ENCODE results near the gene CHCHD5. TPM values are rescaled to one million over a fixed set of nuclear protein-coding genes. Genes with fewer than 3 reads are reported as not detected.

The CHCHD5 gene
- total and polyA plus RNA-seq, 2 of the 8 experiments (the other 6 are each of a cell fraction or from before 2014, with no cell fraction given): 27.2 to 71.5 TPM

DNA sequence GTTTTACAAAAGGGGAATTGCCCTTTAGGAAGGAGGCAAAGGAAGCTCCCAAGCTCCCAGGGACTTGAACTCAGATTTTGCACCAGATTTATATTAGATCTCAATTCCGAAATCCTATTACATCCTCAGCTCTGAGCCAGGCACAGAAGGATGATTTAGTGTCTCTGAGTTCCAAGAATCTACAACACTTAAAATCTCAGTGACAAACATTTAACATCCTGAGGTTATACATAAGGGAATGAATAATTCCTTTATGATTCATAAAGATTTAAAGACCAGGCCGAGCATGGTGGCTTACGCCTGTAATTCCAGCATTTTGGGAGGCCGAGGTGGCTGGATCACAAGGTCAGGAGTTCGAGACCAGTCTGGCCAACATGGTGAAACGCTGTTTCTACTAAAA is 44.8 kb downstream of the CHCHD5 start (continued):
- TF ChIP-seq, protein P1, sequence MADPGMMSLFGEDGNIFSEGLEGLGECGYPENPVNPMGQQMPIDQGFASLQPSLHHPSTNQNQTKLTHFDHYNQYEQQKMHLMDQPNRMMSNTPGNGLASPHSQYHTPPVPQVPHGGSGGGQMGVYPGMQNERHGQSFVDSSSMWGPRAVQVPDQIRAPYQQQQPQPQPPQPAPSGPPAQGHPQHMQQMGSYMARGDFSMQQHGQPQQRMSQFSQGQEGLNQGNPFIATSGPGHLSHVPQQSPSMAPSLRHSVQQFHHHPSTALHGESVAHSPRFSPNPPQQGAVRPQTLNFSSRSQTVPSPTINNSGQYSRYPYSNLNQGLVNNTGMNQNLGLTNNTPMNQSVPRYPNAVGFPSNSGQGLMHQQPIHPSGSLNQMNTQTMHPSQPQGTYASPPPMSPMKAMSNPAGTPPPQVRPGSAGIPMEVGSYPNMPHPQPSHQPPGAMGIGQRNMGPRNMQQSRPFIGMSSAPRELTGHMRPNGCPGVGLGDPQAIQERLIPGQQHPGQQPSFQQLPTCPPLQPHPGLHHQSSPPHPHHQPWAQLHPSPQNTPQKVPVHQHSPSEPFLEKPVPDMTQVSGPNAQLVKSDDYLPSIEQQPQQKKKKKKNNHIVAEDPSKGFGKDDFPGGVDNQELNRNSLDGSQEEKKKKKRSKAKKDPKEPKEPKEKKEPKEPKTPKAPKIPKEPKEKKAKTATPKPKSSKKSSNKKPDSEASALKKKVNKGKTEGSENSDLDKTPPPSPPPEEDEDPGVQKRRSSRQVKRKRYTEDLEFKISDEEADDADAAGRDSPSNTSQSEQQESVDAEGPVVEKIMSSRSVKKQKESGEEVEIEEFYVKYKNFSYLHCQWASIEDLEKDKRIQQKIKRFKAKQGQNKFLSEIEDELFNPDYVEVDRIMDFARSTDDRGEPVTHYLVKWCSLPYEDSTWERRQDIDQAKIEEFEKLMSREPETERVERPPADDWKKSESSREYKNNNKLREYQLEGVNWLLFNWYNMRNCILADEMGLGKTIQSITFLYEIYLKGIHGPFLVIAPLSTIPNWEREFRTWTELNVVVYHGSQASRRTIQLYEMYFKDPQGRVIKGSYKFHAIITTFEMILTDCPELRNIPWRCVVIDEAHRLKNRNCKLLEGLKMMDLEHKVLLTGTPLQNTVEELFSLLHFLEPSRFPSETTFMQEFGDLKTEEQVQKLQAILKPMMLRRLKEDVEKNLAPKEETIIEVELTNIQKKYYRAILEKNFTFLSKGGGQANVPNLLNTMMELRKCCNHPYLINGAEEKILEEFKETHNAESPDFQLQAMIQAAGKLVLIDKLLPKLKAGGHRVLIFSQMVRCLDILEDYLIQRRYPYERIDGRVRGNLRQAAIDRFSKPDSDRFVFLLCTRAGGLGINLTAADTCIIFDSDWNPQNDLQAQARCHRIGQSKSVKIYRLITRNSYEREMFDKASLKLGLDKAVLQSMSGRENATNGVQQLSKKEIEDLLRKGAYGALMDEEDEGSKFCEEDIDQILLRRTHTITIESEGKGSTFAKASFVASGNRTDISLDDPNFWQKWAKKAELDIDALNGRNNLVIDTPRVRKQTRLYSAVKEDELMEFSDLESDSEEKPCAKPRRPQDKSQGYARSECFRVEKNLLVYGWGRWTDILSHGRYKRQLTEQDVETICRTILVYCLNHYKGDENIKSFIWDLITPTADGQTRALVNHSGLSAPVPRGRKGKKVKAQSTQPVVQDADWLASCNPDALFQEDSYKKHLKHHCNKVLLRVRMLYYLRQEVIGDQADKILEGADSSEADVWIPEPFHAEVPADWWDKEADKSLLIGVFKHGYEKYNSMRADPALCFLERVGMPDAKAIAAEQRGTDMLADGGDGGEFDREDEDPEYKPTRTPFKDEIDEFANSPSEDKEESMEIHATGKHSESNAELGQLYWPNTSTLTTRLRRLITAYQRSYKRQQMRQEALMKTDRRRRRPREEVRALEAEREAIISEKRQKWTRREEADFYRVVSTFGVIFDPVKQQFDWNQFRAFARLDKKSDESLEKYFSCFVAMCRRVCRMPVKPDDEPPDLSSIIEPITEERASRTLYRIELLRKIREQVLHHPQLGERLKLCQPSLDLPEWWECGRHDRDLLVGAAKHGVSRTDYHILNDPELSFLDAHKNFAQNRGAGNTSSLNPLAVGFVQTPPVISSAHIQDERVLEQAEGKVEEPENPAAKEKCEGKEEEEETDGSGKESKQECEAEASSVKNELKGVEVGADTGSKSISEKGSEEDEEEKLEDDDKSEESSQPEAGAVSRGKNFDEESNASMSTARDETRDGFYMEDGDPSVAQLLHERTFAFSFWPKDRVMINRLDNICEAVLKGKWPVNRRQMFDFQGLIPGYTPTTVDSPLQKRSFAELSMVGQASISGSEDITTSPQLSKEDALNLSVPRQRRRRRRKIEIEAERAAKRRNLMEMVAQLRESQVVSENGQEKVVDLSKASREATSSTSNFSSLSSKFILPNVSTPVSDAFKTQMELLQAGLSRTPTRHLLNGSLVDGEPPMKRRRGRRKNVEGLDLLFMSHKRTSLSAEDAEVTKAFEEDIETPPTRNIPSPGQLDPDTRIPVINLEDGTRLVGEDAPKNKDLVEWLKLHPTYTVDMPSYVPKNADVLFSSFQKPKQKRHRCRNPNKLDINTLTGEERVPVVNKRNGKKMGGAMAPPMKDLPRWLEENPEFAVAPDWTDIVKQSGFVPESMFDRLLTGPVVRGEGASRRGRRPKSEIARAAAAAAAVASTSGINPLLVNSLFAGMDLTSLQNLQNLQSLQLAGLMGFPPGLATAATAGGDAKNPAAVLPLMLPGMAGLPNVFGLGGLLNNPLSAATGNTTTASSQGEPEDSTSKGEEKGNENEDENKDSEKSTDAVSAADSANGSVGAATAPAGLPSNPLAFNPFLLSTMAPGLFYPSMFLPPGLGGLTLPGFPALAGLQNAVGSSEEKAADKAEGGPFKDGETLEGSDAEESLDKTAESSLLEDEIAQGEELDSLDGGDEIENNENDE (IDR thresholded peaks at IDR 0.05; ENCODE audit: insufficient replicate concordance, low read length): no peak
- TF ChIP-seq SAP30 (IDR thresholded peaks at IDR 0.05; ENCODE audit: insufficient read depth, insufficient replicate concordance, low read length) (no peak), TAF7 (optimal IDR thresholded peaks at IDR 0.05; ENCODE audit: borderline replicate concordance, low read depth, low read length) (no peak), FOSL1 (IDR thresholded peaks at IDR 0.05; ENCODE audit: insufficient read depth, low read depth, low read length) (no peak), BCL11A (IDR thresholded peaks at IDR 0.05; ENCODE audit: low read depth in 2 of 2, low read length in 2 of 2) (no peak), GTF2F1 (IDR thresholded peaks at IDR 0.05; ENCODE audit: borderline replicate concordance, low read depth, low read length) (no peak), SP1 (IDR thresholded peaks at IDR 0.05; ENCODE audit: low read depth, low read length) (no peak), SIX5 (IDR thresholded peaks at IDR 0.05; ENCODE audit: low read depth, low read length) (no peak), SP4 (IDR thresholded peaks at IDR 0.05; ENCODE audit: low read length) (no peak), SIRT6 (IDR thresholded peaks at IDR 0.05; ENCODE audit: low read length) (no peak)
- TF ChIP-seq, protein P2, sequence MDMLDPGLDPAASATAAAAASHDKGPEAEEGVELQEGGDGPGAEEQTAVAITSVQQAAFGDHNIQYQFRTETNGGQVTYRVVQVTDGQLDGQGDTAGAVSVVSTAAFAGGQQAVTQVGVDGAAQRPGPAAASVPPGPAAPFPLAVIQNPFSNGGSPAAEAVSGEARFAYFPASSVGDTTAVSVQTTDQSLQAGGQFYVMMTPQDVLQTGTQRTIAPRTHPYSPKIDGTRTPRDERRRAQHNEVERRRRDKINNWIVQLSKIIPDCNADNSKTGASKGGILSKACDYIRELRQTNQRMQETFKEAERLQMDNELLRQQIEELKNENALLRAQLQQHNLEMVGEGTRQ (IDR thresholded peaks at IDR 0.05; ENCODE audit: low read length): no peak

Measured in H1 (cell line).